Measurements from ENCODE around the gene TMEM72. TPM values are rescaled to one million over a fixed set of nuclear protein-coding genes. Genes with fewer than 3 reads are reported as not detected.

TMEM72 gene
- total RNA-seq, 1 experiment from 2014 or later = not detected

GRCh38 chr10:44874166-44874565, 37.0 kb upstream of the TMEM72 start:
- Histone ChIP-seq H3K36me3 (ENCODE audit: low read depth) (no peaks in the 10 kb centered on the region), H3K4me3 (no peak overlapping the region), H3F3A (ENCODE audit: insufficient read depth, low read depth) (no peaks in the 10 kb centered on the region), H3K9me2 (ENCODE audit: insufficient read depth) (no peaks in the 10 kb centered on the region), H3K79me2 (ENCODE audit: low read depth) (no peaks in the 10 kb centered on the region), H3K4me2 (no peak overlapping the region), H4K20me1 (ENCODE audit: insufficient read depth) (no peaks in the 10 kb centered on the region), H3K27me3 (ENCODE audit: insufficient read depth, low read depth) (peaks cover 47% of the 10 kb centered on the region), H2AFZ (no peak overlapping the region), H3K9me3 (ENCODE audit: insufficient read depth, low read depth) (no peaks in the 10 kb centered on the region), H3K4me1 (replicated peaks; ENCODE audit: insufficient read depth) (no peaks in the 10 kb centered on the region), H3K27ac (no peak overlapping the region)
- DNase-seq = no peak
- intact Hi-C loops (cut with micrococcal nuclease; ENCODE audit: unreplicated experiment) = no loop called here
- TF ChIP-seq EZH2 (IDR thresholded peaks at IDR 0.05; ENCODE audit: low read depth) = no peak
- TF ChIP-seq, protein P1, sequence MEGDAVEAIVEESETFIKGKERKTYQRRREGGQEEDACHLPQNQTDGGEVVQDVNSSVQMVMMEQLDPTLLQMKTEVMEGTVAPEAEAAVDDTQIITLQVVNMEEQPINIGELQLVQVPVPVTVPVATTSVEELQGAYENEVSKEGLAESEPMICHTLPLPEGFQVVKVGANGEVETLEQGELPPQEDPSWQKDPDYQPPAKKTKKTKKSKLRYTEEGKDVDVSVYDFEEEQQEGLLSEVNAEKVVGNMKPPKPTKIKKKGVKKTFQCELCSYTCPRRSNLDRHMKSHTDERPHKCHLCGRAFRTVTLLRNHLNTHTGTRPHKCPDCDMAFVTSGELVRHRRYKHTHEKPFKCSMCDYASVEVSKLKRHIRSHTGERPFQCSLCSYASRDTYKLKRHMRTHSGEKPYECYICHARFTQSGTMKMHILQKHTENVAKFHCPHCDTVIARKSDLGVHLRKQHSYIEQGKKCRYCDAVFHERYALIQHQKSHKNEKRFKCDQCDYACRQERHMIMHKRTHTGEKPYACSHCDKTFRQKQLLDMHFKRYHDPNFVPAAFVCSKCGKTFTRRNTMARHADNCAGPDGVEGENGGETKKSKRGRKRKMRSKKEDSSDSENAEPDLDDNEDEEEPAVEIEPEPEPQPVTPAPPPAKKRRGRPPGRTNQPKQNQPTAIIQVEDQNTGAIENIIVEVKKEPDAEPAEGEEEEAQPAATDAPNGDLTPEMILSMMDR (conservative IDR thresholded peaks at IDR 0.05) = no peak
- ChIA-PET POLR2A (ENCODE audit: unreplicated experiment) (interaction anchor here (0.6 kb wide), 1 partner anchor 129 kb away, joined by 6 read pairs; no protein-coding TSS in a partner anchor), CTCF (no interaction called here)
- BruUV-seq (replicated peaks) = no TSS peak

DNA sequence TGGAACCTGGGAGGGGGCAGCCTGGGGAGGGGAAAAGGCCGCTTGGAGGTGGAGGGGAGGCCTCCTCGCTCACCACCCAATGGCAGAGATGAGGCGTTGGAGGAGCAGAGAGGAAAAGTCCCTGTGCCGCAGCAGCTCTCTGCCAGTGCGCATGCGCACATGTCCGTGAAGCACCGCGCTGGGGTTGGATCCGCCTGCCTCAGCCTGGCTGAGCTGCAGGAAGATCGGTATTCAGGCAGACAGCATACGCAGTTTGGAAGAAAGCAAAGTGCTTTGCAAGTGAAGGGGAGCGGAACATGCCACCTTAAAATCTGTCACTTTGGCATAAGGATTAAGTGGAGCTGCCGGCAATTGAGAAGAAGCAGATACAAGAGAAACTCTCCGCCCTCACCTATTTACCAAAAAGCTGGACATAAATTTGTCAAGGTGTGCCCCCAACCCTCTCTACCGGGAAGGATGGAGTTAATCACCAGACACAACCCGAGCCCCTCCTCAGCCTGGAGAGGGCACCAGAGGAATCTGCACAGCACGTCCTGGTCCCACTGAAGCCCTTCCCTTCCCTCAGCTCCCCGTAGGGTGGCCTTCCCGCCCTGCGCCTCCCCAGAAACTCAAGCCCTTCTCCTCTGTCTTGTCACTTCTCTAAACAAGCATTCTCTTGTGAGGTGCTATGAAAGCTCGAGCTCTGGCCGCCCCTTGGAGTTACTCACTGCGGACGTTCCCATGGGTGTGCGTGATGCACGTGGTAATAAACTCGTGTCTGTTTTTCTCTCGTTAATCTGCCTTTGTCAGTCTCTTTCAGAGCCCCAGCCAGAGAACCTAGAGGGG, 32.2 kb upstream of the TMEM72 start:
- CTCF ChIA-PET = no interaction called here

DNA sequence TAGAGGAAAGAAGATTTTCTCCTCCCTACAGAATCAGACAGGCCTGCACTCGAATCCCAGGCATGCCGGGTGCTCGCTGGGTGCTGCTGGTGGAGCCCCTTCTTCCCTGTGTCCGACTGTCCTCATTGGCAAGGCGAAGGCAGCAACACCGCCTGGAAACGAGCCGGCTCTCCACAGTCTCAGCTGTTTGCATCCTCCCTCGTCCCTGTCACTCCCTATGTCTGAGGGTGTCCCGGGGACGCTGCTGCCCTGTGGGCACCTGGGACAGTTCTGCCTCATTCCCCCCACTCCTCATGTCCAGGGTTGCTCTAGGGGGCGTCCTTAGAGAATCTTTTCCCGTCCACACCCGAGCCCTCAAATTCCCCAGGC, 31.6 kb upstream of the TMEM72 start:
- no TSS peak for BruUV-seq (replicated peaks)
- Histone ChIP-seq H3K27me3 (ENCODE audit: insufficient read depth, low read depth) (peaks cover 67% of the 10 kb centered on the region), H4K20me1 (ENCODE audit: insufficient read depth) (no peaks in the 10 kb centered on the region; the same call in 1 of the 2 replicates), H2AFZ (no peak overlapping the region), H3K4me2 (no peak overlapping the region), H3K4me1 (replicated peaks; ENCODE audit: insufficient read depth) (no peaks in the 10 kb centered on the region), H3K9me3 (ENCODE audit: insufficient read depth, low read depth) (no peaks in the 10 kb centered on the region), H3F3A (ENCODE audit: insufficient read depth, low read depth) (no peaks in the 10 kb centered on the region), H3K9me2 (ENCODE audit: insufficient read depth) (no peaks in the 10 kb centered on the region), H3K27ac (no peak overlapping the region), H3K79me2 (ENCODE audit: low read depth) (no peaks in the 10 kb centered on the region), H3K36me3 (ENCODE audit: low read depth) (no peaks in the 10 kb centered on the region), H3K4me3 (no peak overlapping the region)
- DNase-seq = no peak
- intact Hi-C loops (cut with micrococcal nuclease; ENCODE audit: unreplicated experiment) = no loop called here
- TF ChIP-seq EZH2 (IDR thresholded peaks at IDR 0.05; ENCODE audit: low read depth) = no peak
- TF ChIP-seq, protein P1 (conservative IDR thresholded peaks at IDR 0.05) = no peak
- ChIA-PET CTCF (no interaction called here), POLR2A (ENCODE audit: unreplicated experiment) (no interaction called here)

More for the DNA sequence above, 32.2 kb upstream of the TMEM72 start:
- Histone ChIP-seq H3K4me2 (no peak overlapping the region), H3K79me2 (ENCODE audit: low read depth) (no peaks in the 10 kb centered on the region), H3K27me3 (ENCODE audit: insufficient read depth, low read depth) (peaks cover 73% of the 10 kb centered on the region), H3K4me3 (no peak overlapping the region), H3K36me3 (ENCODE audit: low read depth) (no peaks in the 10 kb centered on the region), H3F3A (ENCODE audit: insufficient read depth, low read depth) (no peaks in the 10 kb centered on the region), H2AFZ (no peak overlapping the region), H3K4me1 (replicated peaks; ENCODE audit: insufficient read depth) (no peaks in the 10 kb centered on the region), H3K9me2 (ENCODE audit: insufficient read depth) (no peaks in the 10 kb centered on the region), H3K27ac (no peak overlapping the region), H3K9me3 (ENCODE audit: insufficient read depth, low read depth) (no peaks in the 10 kb centered on the region), H4K20me1 (ENCODE audit: insufficient read depth) (no peaks in the 10 kb centered on the region; the same call in 1 of the 2 replicates)
- TF ChIP-seq EZH2 (IDR thresholded peaks at IDR 0.05; ENCODE audit: low read depth) = no peak
- POLR2A ChIA-PET (ENCODE audit: unreplicated experiment) = no interaction called here
- DNase-seq = peak in 1 of 2 experiments; percentile 37
- intact Hi-C loops (cut with micrococcal nuclease; ENCODE audit: unreplicated experiment) = no loop called here
- no TSS peak for BruUV-seq (replicated peaks)
